NCI-H1694 (cell line): ENCODE measurements around the gene SHISAL1.
"Not testable (repeated sequence)": the region's sequence is repeated elsewhere in the genome, so short reads cannot be mapped to it uniquely, and the experiment has no call there.

Experiments
- DNase-seq: peaks from one replicate; lab custom pipeline; 2025; lab: John Stamatoyannopoulos, UW

SHISAL1 gene

DNA sequence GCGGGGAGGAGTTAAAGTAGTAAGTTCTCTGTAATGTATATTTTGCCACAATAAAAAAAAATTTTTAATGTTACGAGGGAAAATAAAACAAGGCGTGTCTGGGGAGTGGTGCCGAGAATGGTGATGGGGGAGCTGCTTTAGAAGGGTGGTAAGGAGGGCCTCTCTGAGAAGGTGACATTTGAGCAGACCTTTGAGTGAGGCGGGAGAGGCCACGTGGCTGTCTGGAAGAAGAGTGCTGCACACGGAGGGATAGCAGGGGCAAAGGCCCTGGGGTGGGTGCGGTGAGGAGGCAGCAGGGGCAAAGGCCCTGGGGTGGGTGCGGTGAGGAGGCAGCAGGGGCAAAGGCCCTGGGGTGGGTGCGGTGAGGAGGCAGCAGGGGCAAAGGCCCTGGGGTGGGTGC, 10.4 kb downstream of the SHISAL1 start:
- not testable (repeated sequence) for DNase-seq

DNA sequence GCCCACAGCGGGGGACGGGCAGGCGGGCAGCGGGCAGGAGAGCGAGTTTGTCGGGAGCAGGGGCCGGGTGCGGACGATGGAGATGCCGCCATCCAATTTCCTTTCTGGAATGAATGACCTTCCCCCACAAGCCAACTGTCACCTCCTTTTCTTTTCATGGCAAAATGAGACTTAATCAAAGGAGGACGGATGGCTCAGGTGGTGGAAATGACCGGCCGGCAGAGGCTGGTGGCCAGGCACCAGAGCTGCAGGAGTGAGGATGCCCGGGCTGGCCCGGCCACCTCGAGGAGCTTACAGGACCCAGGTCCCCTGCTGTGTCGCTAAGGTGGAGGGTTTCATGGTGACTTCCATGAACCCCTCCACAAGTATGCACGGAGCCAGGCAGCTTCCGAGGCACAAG, 11.7 kb downstream of the SHISAL1 start:
- DNase-seq, result no peak

GRCh38 chr22:44299124-44299523, 13.6 kb downstream of the SHISAL1 start:
- DNase-seq, result no peak

DNA sequence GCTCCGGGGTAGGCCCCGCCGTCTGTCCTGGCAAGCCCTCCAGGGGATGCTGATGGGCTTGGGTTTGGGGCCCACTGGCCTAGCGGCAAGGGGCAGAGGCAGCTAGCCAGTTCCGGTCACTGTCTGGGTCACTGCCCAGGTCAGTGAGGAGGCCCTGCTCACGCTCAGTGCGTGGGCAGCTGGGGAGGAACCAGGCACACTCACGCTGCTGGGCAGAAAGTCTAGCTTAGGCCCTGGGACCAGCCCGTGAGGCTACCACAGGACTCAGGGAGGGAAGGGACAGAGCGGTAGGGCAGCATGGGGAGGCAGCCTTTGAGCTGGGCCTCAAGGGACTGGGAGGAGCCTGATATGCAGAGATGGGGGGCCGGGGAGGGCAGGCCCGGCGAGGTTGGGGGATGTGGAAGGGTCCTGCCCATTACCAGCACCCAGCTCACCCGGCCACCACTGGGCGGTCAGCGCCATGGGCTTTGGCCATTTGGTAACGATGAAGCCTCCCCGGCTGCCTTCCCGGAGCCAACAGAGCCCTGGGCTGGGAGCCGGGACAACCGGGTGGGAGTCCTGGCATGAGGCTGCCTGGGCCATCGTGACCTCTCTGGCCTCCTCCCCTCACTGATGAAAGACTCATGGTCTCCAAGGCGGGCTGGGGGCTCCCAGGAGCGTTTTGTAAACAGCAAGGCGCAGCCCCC, 14.2 kb downstream of the SHISAL1 start:
- no peak for DNase-seq

DNA sequence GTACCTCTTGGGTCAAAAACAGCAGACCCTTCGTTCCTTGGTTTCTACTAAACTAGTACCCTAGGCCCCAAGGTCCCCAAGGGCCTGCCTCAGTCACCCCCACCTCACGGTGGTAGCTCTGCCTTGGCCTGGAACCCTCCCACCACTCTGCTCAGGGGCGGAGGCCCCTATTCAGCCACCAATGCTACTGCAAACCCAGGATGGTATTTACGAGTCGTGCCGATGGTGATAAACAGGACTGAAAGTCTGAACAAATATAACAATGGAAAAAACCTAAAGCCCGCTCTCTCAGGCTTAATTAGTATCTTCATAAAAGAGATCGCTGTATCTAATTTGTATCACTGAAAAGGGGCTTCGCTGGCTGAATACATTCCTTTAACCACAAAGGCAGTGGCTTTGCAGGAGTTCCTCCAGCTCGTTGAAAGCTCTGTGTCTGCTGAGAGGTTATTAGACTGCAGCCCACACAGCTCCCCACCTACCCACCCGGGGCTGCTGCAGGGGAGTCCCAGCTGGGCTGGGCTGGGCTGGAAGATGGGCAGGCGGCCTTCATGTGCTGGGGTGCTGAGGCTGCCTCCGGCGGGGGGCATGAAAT, 15.2 kb downstream of the SHISAL1 start:
- DNase-seq, result no peak

- no peak for DNase-seq
These were observed 17.3 kb downstream of the SHISAL1 start for GRCh38 chr22:44295406-44295805.

GRCh38 chr22:44293876-44294275, 18.9 kb downstream of the SHISAL1 start:
- DNase-seq, result no peak

GRCh38 chr22:44293034-44293433, 19.7 kb downstream of the SHISAL1 start:
- DNase-seq, result no peak

GRCh38 chr22:44292521-44292920, 20.2 kb downstream of the SHISAL1 start:
- DNase-seq, result no peak

GRCh38 chr22:44291674-44292360, 20.9 kb downstream of the SHISAL1 start:
- no peak for DNase-seq

GRCh38 chr22:44291265-44291664, 21.5 kb downstream of the SHISAL1 start:
- DNase-seq, result no peak

DNA sequence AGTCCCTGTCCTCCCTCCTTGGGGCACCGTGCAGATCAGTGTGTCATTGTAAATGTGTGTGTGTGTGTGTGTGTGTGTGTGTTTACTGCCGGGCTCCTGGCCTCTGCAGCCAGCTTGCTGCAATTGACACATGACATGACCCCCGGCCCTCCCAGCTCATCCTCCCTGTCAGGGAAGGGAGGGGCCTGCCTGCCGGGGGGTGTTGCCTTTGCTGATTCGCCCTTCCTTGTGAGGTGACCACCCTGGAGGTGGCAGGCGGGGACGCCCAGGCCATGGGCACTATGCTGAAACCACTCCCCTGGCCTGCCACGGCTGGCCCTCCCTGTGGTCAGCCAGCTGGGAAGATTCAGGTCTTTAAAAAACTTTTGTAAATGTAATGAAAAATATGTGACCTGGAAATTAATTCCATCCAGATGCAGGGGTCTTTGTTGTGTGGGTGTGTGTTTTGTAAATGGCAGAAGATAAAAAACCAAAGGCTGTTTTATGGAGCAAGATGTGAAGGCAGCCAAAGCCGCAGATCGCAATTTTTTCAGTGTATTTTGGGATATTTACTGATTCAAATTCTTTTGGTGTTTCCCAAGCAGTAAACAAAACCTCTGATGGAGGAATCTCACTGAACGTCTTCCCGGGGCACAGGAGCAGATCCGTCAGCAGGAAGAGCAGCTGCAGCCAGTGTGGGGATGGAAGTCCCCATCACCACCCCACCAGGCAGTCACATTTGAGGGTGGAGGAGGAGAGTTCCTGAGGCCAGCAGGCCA, 23.2 kb downstream of the SHISAL1 start:
- DNase-seq, result no peak

DNA sequence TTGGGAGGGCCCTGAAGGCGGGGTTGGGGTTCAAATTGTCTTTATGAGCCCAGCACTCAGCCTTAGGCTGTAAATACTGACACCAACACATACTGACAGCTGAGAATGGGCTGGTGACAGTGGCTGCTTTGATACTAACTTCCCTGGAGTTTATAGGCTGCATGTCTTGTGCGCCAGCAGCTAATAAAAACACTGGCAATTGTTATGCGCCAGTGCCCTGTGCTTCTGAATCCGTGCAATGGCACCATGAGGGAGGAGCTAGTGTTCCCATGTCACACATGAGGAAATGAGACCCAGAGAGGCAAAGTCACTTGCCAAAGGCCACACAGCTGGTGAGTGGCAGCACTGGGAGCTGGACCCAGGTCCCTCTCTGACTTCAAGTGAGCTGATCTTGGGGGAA, 23.8 kb downstream of the SHISAL1 start:
- DNase-seq, result no peak

DNA sequence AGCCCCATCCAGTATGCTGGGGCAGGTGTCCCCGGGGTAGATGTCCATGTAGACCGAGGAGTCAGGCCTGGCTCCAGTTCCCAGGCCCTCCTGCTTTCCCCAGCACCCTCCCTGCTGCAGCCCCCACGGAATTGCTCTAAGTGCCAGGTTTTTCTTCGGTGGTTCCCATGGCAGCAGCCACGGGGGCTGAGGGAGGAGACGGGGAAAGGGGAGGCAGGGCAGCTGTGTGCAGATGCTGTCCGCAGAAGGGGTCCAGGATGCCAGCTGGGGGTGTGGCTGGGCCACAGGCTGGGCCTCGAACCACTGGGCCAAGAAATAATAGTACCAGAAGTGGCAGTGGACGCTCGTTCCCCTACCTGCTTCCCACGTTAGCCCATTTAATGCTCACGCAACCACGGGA, 25.0 kb downstream of the SHISAL1 start:
- no peak for DNase-seq

- DNase-seq, result no peak
These were observed 25.5 kb downstream of the SHISAL1 start for GRCh38 chr22:44287121-44287693.

GRCh38 chr22:44286646-44287045, 26.1 kb downstream of the SHISAL1 start:
- peak; percentile 46 for DNase-seq

DNA sequence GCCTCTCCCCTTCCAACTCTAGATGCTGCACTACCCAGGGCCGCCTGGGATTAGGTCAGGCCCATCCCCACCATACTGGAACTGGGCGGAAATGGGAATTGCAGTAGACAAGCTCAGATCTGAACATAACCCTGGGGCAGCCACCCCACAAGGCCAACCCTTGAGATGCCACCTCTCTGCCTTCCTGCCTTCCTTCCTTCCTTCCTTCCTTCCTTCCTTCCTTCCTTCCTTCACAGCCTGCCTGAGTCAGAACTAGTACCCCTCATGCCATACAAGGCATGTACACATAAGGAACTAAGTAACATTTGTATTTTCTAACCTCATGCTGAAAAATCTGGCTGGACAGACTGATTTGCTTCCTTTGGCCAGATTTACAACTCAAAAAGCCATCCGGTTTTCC, 28.0 kb downstream of the SHISAL1 start:
- DNase-seq, result no peak

DNA sequence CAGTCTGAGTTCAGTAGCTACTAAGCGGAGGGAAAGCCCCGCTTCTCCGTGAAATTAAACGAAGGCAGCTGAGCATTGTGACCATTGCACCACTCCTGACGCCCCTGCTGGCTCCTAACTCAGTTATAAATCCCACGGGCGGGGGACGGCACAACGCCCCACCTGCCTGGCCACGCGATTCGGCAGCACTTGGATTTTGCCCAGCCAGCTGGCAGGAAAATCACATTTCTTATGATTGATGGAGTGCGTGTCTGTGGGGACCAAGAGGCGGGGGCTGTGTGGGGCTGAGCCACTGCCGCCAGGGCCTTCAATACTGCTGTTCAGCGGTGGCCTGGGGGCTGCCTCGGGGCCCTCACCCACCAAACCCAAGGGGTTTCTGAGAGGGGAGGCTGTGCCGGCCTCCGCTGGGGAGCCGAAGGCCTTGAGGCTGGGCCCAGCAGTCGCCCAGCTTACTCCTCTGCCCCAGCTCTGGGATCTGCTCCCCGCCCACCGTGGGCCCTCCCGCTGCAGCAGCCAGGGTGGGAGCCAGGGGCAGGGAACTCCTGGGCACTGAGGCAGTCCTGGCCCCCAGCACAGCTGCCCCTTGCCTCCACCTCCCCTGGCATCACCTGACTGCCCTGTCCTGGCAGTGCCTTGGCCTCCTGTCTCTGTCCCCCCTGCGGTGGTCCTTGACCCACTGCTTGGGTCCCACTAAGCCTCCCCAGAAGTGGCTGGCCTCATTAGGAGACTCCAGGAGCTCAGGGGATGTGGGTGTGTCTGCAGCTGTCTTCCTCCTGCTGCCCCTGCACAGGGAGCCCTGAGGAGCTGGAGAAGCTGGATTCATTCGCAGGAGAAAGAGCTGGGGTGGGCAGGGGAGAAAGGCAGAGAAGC, 30.7 kb downstream of the SHISAL1 start:
- no peak for DNase-seq

GRCh38 chr22:44280665-44281188, 32.0 kb downstream of the SHISAL1 start:
- no peak for DNase-seq

- DNase-seq, result no peak
These were observed 33.7 kb downstream of the SHISAL1 start for GRCh38 chr22:44279069-44279360.
